Renal cortex interstitium (tissue), 15 donors: ENCODE measurements around the gene GOLGA6C. TPM values are rescaled to one million over a fixed set of nuclear protein-coding genes. Genes with fewer than 3 reads are reported as not detected.
"Not testable (repeated sequence)": the region's sequence is repeated elsewhere in the genome, so short reads cannot be mapped to it uniquely, and the experiment has no call there.

ENCODE experiments used
- DNase-seq, 11 donors: peaks; one replicate each; pipeline ENCODE4 v3.0.0-alpha.2; 2013; ENCODE audit warnings: low read depth in 9 of 11, low spot score in 4 of 11; ENCODE audit errors: extremely low read depth in 1 of 11
- long read RNA-seq, 16 experiments: transcript quantifications; one replicate each; lab custom pipeline, GENCODE V29; 2026
- polyA plus RNA-seq, 3 donors: library from polyadenylated mRNA; unstranded; fragments of 120-200 nt; gene quantifications; one replicate each; pipeline ENCODE4 v1.2.1, GENCODE V29; 2013; ENCODE audit not compliant: insufficient read length in 3 of 3

The GOLGA6C gene, protein sequence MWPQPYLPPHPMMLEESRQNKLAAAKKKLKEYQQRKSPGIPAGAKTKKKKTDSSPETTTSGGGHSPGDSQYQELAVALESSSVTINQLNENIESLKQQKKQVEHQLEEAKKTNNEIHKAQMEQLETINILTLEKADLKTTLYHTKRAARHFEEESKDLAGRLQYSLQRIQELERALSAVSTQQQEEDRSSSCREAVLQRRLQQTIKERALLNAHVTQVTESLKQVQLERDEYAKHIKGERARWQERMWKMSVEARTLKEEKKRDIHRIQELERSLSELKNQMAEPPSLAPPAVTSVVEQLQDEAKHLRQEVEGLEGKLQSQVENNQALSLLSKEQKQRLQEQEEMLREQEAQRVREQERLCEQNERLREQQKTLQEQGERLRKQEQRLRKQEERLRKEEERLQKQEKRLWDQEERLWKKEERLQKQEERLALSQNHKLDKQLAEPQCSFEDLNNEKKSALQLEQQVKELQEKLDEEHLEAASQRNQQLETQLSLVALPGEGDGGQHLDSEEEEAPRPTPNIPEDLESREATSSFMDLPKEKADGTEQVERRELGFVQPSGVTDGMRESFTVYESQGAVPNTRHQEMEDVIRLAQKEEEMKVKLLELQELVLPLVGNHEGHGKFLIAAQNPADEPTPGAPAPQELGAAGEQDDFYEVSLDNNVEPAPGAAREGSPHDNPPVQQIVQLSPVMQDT
- not detected for polyA plus RNA-seq
- long read RNA-seq, donor 1: 0 reads
- long read RNA-seq, donor 2: 0 reads
- long read RNA-seq, donor 3: 0 reads
- long read RNA-seq, donor 4: 0 reads
- long read RNA-seq, donor 5: 0 reads
- long read RNA-seq, donor 6: 0 reads
- long read RNA-seq, donor 7: 0 reads
- long read RNA-seq, donor 8: 0 reads
- long read RNA-seq, donor 9: 0 reads
- long read RNA-seq, donor 10: 0 reads
- long read RNA-seq, donor 11: 0 reads
- long read RNA-seq, donor 12: 0 reads
- long read RNA-seq, donor 13: 0 reads
- long read RNA-seq, donor 14: 0 reads
- long read RNA-seq, donor 15: 0 reads
- long read RNA-seq, donor 16: 0 reads

DNA sequence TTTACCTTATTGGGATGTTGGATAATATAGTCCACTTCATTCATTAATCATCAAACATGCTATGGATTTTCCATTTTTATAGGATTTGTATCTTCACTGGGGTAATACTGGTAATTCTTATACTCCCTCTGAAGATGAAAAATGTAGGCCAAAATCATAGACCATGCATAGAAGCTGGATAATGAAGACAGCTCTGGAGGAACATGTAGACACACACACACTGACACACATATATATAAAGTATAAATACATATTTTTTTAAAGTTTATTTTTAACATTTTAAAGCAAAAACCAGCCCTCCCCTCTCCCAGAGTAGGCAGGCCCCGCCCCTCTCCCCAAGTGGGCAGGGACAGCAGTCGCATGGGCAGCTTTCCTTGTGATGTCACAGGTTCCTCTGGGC is at the start of gene GOLGA6C:
TSS of gene GOLGA6C (plus strand) at position 301 of the 400 bp plus-strand sequence. CDS start 265 bp downstream, outside the sequence.
- not testable (repeated sequence) for DNase-seq

DNA sequence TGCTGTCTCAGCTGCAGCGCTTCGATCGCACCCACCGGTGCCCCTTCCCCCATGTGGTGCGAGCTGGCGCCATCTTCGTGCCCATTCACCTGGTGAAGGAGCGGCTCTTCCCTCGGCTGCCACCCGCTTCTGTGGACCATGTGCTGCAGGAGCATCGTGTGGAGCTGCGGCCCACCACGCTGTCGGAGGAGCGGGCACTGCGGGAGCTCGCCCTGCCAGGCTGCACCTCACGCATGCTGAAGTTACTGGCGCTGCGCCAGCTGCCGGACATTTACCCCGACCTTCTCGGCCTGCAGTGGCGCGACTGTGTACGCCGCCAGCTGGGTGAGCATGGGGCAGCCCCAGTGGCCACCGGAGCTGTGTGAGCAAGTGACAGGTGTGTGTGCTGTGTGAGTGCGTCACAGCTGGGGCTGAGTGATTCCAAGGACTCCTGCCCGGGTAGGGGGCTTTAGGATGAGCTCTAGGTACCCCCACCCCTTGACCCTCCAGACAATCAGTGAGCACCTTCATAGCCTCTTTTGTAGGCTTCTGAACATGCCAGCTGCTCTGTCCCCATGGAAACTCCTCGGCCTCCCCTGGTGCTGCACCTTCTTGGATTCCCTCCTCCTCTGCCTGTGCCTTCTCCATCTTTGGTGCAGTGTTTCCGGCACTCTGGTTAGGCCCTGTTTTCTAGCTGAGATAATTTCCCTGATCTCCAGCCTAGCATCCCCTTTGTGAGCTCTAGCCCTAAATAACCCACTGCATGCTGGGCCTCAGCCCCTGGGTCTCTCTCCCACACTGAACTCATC is 49.4 kb upstream of the GOLGA6C start:
- DNase-seq: no peak

DNA sequence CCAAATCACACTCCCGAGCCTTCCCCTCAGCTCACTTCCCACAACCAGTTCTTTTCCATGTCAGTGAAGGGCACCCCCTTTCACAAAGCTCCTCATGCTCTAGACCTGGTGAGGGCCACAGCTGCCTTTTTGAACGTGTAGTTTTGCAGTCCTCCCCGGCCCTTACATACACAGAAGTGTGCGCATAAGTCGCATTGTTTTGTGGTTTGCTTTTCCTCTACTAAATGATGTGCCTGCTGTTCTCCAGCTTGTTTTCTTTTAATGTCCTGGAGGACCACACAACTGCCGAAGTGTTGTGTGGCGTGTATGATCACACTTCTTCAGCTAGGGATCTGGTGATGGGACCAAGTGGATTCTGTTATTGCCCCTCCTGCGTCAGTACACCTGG is 48.9 kb upstream of the GOLGA6C start:
- DNase-seq: no peak

DNA sequence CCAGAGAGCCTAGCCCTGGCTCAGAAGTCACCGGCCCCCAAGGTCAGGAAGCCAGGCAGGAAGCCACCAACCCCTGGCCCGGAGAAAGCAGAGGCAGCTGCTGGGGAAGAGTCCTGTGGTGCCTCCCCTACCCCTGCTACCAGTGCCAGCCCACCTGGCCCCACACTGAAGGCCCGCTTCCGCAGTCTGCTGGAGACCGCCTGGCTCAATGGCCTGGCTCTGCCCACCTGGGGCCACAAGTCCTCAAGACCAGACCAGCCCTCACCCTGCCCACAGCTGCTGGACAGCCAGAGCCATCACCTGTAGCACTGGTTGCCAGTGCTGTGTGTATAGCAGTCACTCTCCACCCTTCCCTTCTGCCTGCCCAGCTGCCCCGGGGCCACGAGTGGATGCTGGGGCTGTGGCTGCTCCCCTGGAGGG is 47.3 kb upstream of the GOLGA6C start:
- DNase-seq: no peak

DNA sequence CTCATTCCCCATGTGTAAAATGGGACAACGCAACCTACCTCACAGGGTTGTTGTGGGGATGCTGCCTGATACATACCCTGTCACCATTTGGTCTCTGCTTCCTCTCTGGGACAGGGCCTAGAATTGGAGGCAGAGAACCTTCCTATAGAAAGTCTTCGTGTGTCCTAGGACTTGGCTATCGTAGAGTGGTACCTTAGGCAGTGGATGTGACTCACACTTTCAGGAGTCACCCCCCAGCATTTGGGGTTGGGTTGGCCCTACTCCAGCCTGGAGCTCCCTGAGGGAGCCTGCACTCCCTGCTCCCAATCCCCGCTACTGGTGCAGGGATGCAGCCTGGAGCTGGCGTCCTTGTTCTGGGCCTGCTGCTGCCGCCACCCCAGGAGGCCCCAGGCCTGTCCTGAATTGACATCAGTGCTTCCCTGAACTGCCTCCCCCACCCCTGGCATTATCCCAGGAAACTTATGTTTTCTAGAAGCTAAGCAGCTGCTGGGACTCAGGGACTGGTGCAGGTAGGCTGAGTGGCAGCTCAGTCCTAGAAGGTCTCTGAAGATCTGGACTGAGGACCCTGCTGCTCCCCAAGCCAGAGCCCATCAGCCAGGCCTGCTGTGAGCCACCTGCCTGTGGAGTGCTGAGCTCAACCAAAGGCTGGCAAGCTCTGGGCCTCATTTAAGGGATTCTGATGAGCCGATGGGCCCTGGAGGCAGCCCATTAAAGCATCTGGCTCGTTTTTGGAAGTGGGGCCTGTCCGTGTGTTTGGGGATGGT is 46.5 kb upstream of the GOLGA6C start:
- no peak for DNase-seq

DNA sequence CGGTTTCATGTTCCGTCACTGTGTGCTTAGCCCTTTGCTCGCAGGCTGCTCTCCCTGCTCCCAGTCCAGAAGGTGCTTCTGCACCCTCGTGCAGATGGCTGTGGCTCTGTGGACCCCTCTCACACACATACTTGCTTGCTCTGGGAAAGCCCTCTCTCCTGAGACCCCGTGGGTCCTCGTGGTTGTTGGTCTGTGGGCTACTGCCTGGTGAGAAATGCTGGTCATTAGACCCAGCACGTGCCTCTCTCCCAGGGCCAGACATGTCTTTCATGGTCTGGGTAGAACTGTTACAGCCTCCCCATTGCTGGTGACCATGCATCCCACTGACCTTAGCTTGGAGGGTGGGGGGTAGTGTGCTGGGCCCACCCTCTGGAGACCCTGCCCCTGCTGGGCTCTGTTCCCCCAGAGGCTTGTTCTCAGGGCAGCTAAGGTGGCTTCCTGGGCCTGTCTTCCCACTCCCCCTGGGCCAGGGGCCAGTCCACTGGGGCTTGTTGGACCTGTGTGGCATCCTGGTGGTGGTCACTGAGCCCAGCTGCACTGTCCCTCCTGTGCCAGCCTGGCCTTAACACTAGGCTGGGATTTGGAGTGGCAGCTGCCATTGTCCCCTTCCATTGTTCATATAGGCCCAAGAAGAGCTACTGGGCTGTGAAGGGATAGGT is 45.8 kb upstream of the GOLGA6C start:
- no peak for DNase-seq

DNA sequence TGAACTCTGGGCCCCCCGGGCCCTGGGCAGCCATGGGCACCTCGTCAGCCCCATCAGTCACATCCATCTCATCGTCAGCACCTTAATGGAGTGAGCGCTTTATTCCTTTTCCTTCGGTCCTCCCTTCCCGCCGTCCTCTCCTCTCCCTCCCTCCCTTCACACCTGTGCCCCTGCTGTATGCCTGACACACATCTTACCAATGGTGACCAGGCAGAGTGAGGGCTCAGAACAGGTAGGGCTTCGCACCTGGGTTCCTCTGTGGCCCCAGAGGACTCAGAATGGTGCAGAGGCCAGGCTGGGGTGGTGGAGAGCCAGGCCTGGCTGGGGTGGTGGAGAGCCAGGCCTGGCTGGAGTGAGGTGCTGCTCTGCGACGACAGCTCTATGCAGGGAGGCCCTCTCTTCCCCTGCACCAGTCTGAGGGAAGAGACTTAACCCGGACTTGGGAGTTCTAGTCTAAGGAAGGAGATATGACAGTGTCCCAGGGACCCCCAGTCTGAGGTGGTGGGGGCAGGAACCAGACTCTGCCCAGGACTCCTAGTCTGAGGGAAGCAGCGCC is 44.8 kb upstream of the GOLGA6C start:
- no peak for DNase-seq

DNA sequence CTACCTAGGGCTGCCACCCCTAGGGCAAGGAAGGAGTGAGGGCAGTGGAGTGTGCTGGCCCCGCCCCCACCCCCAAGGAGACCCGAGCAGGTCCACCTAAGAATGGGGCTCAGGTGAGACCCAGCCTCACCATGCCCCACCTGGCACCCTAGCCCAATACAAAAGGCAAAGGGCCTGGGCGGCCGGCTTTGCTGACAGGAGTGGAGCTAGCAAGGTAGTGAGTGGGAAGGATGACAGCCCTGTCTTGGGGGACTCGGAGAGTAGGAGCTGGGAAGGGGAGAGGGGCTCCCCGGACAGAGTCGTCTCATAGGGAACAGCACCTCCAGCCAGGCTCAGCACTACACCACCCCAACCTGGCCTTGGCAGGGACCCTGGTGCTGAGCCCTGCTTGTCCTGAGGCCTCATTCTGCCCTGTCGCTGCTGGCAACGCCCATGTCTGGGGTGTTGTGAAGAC is 44.3 kb upstream of the GOLGA6C start:
- no peak for DNase-seq

DNA sequence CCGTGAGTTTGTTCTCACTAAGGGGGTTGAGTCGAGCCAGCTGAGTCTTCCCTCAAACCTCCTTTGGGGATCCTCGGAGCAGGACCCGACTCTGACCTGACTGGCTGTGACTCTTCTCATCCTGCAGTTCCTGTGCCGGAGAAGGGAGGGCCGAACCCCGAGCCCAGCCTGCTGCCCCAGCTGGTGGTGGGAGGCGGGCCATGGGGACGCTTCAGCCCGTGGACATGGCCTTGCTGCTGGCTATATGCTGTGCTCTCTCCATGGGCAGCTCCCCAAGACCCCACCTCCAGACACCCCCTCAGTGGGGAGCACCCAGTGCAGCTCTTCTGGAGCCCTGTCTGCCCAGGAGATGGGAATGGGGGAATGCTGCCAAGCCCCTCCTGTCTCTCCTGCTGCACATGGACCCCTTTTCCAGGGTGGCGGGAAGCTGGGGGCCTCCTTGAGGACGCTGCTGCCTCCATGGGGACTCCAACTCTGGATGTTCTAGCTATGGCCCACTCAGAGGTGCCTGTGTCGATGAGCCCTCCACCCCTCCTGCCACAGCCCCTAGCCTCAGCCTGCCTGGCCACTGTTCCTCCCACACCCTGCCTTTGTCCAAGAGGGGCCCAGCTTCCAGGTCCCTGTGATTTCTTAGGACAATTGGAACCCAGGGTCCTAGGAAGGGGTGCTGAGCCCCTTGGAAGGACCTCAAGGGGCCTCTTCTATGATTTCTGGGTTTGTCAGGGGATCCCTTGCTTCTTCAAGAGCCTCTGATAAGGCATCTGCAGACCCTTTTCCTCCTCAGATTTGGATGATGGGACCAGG is 43.6 kb upstream of the GOLGA6C start:
- no peak for DNase-seq

DNA sequence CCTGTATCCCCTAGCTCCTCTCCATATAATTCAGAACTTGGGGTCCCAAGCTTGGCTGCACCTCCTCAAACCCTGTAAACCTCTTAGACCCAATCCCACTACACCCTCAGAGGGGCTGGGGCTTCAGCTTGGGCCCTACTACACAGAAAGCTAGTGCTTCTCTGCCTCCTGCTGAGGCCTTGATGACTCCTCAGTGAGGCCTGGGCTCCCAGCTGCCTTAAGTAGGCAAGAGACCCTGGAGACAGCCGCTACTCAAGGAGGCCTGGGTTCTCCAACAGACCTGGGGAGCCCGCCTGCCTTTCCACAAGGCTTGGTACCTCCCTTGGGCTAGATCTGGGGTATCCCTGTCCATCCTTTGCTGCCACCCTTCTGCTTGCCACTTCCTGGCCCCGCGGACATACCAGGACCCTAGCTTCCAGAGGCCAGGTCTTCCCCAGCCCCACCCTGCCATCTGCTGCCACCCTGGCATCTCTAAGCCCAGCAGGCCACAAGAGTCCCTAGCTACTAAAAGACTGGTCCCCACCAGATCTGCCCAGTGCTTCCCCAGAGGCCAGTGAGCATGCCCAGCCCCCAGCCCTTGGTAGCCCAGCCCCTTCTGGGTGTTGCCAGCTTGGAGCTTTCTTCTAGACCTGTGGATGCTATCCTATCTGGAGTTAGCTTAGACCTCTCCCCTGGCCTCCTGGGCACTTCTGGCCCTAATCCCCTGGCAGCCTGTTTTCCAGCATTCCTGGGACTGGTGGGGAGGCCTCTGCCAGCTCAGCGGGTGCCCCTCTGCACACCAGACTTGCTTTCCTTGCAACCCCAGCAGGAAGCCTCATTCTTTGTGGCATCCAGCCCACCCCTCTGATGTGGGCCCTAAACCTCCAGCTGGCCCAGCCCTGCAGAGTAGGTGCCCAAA is 42.8 kb upstream of the GOLGA6C start:
- no peak for DNase-seq

DNA sequence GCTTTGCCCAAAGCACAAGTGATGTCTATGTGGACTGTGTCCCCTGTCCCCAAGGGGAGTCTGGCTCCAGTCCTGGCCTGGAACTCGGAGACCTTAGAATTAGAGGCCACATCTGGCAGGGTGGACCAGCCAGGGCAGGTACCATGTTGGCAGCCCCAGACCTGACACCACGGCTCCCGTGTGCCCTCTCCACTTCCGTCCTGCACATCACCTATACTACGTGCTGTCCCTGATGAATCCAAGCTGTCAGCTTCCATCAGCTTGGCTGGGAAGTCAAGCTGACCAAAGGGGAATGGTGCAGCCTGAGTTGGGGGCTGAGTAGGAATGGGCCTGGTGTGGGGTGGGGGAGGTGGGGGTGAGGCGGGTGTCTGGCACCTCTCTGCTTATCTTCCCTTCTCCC is 41.1 kb upstream of the GOLGA6C start:
- DNase-seq: no peak

DNA sequence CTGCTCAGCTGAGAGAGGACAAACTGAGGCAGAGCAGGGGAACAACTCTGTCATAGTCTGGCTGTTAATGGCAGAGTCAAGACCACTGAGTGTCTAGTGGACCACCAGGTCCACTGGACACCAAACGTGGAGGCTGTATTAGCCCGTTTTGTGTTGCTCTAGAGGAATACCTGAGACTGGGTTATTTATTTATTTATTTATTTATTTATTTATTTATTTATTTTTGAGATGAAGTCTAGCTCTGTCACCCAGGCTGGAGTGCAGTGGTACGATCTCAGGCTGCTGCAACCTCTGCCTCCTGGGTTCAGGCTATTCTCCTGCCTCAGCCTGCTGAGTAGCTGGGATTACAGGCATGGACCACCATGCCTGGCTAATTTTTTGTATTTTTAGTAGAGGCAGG is 40.6 kb upstream of the GOLGA6C start:
- DNase-seq: not testable (repeated sequence)

DNA sequence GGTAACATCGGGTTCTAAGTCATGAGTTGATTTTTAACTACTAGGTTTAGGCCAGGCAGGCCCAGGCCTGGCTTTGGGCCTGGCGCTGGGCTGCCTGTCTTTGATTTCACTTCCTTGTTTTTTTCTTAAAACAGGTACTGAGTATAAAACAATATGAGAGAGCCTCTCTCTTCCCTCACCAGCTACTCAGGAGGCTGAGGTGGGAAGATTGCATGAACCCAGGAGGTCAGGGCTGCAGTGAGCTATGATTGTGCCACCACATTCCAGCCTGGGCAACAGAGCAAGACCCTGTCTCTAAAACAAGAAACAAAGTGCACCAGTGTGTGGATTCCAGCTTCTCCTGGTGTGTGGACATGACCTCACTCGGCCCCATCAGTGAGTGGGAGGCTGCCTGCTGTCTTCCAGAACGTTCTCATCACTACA is 38.6 kb upstream of the GOLGA6C start:
- DNase-seq: not testable (repeated sequence)

DNA sequence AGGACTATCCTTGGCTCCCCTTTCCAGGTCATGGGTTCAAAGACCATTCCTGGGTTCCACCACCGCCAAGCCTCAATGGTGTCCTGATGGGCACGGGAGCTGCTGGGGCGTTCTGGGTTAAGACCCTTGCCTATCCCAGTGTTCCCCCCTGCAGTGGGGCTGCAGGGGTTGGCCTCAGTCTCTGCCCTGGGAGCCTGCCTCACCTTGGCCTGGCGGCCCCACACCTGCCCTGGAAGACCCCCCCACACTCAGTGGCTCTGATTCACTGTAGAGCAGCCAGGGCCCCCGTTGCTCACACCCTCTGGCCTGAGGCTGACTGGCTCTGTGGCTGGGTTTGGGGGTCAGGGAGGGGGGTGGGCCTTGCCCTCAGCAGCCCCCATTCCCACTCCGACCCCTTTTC is 34.4 kb upstream of the GOLGA6C start:
- no peak for DNase-seq

DNA sequence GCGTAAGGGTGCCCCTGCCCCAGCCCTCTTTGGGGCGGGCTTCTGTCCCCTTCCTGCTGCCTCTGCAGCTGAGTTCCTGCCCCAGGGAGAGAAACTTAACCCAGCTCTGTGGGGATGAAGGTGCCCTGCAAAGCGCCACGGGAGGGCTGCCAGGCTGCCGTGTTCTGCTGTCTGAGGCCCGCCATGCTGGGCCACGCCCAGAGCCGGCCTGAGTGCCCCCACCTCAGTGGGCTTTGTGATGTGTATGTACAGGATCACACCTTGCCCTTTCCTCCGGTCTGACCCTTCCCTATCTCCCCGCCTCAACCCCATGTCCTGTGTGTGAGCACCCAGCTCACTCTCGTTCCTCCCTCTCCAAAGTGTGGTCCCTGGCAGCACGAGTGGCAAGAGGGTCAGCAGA is 33.9 kb upstream of the GOLGA6C start:
- no peak for DNase-seq
